Heart left ventricle (tissue), 16 donors: ENCODE results near the gene ZIC1. TPM values are rescaled to one million over a fixed set of nuclear protein-coding genes. Genes with fewer than 3 reads are reported as not detected.

Source experiments
- ATAC-seq, 4 donors: fragments of 200-7000 bp; cut with Tn5 transposase; one replicate each; pipeline ENCODE4 v1.9.1; 2020 to 2022; ENCODE audit warnings: moderate library complexity in 4 of 4, mild to moderate bottlenecking in 3 of 4, moderate number of reproducible peaks in 1 of 4
- DNase-seq, 5 donors: peaks; one replicate each; pipeline ENCODE4 v3.0.0-alpha.2; 2020
- H3K27ac ChIP-seq, 12 donors: fragments of 200-600 bp; sonication (generic) in 4 of 12; one replicate each; pipeline versions ENCODE4 v1.5.0 to v1.8.0; 2016 to 2022; ENCODE audit warnings: mild to moderate bottlenecking in 2 of 12
- H3K27me3 ChIP-seq, 9 donors: fragments of 200-600 bp; sonication (generic) in 2 of 9; one replicate each; pipeline versions ENCODE4 v1.5.1 to v1.8.0; 2016 to 2022; ENCODE audit warnings: mild to moderate bottlenecking in 3 of 9
- H3K36me3 ChIP-seq, 9 donors: fragments of 200-600 bp; sonication (generic) in 2 of 9; one replicate each; pipeline versions ENCODE4 v1.5.0 to v1.8.0; 2018 to 2022; ENCODE audit warnings: mild to moderate bottlenecking in 2 of 9
- H3K4me1 ChIP-seq, 12 donors: fragments of 200-600 bp; sonication (generic) in 4 of 12; one replicate each; pipeline versions ENCODE4 v1.5.0 to v1.8.0; 2016 to 2022; ENCODE audit warnings: mild to moderate bottlenecking in 3 of 12
- H3K4me3 ChIP-seq, 12 donors: fragments of 200-600 bp; sonication (generic) in 4 of 12; one replicate each; pipeline versions ENCODE4 v1.5.0 to v1.8.0; 2017 to 2022; ENCODE audit warnings: mild to moderate bottlenecking in 9 of 12, moderate library complexity in 4 of 12
- H3K9me3 ChIP-seq, 12 donors: fragments of 200-600 bp; sonication (generic) in 4 of 12; one replicate each; pipeline versions ENCODE4 v1.5.0 to v1.8.0; 2016 to 2022; ENCODE audit warnings: mild to moderate bottlenecking in 1 of 12
- POLR2A ChIP-seq, 2 donors: fragments of 450-650 bp; IDR thresholded peaks; one replicate each; pipeline ENCODE4 v1.6.1; 2017; ENCODE audit warnings: antibody characterized with exemption in 2 of 2, mild to moderate bottlenecking in 2 of 2, moderate library complexity in 2 of 2
- WGBS, 4 donors: extraction: QIAGEN DNeasy Blood & Tissue Kit in 2 of 4; methylation state at CpG; one replicate each; pipeline versions ENCODE4 v1.1.5 to v1.1.7; 2013 to 2018; 5-methylcytosine and 5-hydroxymethylcytosine counted together
- intact Hi-C, 10 donors: fragments of 100-400 bp; cut with DNase I; formaldehyde crosslinking; loops; one replicate each; pipeline versions ENCODE4 v1.11.1 to v1.14.2; 2022
- polyA plus RNA-seq, 2 donors: library from polyadenylated mRNA; stranded (reverse); fragments of 200-250 nt; gene quantifications; one replicate each; pipeline ENCODE4 v1.2.3, GENCODE V29; 2013
- total RNA-seq, 9 donors: library from RNA; depleted of rRNA in 2 of 9; stranded (reverse); fragments of >200 nt in 2 of 9; fragmentation: NEBNext Ultra II Directional in 3 of 9; extraction: Animal tissue kit (Norgen Biotek cat#: 25700) in 3 of 9; gene quantifications; one replicate each; pipeline versions ENCODE4 v1.1.0 to v1.2.4, GENCODE V29; 2016 to 2023
- TF ChIP-seq, protein P1 (sequence below), 12 donors: fragments of 200-600 bp; sonication (generic) in 4 of 12; IDR thresholded peaks; one replicate each; pipeline versions ENCODE4 v1.5.0 to v1.8.0; 2018 to 2022; ENCODE audit warnings: antibody characterized with exemption in 12 of 12, mild to moderate bottlenecking in 5 of 12
- donor health status: ischemic (EF 13 %, LVEDD 7.1; RV severe dilation, severe dysfunction).
- donor health status: healthy with polysubstance abuse.
- donor health status: DM: no; HTN: yes; CAD: no.
- donor health status: DM: no; HTN: no; CAD: no.
- donor health status: ischemic (EF 25% LVEDD 6.9; RV normal size, moderate dysfunction).
- donor health status: ischemic (EF 25% LVEDD 5.7; RV mildly dilated, moderate dysfunction).
- donor health status: healthy.
- donor health status: DM: yes; HTN: yes; CAD: no.
- donor health status: ischemic (EF 35%, LVEDD 5.7; RV mildly dilated, moderate dysfunction).
- donor health status: nonischemic (EF 11% LVEDD 7.7; RV severe dilation, severe dysfunction).
- donor health status: DM: yes; HTN: yes; CAD: no.
- donor health status: PGD.
- donor health status: ischemic (EF 29% LVEDD 5.4; RV normal size, mild dysfunction).
- donor health status: nonischemic (EF 23%, LVEDD 6.1; RV moderate dilation, normal function).

ZIC1 gene
- total and polyA plus RNA-seq, 11 donors: 0.42 TPM; not detected in 10

DNA sequence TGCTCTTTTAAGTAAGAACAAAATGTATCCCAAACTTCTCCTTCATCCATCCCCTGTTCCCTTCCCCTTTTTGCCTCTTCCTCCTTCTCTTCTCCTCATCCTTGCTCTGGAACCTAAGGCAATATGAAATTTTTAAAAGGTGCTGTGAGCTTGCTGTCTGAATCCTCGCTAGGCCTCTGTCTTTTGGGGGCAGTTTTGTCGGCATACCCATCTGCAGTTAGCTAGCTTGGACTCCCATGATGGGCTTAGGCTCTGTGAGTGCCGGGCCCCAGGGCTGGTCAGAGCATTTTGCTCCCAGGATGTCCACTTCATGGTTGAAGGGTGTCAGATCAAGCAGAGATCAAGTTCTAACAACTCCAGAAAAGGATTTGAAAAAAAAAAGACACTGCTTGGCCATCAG is 18.6 kb downstream of the ZIC1 start:
- TF ChIP-seq, protein P1, sequence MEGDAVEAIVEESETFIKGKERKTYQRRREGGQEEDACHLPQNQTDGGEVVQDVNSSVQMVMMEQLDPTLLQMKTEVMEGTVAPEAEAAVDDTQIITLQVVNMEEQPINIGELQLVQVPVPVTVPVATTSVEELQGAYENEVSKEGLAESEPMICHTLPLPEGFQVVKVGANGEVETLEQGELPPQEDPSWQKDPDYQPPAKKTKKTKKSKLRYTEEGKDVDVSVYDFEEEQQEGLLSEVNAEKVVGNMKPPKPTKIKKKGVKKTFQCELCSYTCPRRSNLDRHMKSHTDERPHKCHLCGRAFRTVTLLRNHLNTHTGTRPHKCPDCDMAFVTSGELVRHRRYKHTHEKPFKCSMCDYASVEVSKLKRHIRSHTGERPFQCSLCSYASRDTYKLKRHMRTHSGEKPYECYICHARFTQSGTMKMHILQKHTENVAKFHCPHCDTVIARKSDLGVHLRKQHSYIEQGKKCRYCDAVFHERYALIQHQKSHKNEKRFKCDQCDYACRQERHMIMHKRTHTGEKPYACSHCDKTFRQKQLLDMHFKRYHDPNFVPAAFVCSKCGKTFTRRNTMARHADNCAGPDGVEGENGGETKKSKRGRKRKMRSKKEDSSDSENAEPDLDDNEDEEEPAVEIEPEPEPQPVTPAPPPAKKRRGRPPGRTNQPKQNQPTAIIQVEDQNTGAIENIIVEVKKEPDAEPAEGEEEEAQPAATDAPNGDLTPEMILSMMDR (IDR thresholded peaks at IDR 0.05): no peak
- no peak for TF ChIP-seq POLR2A (IDR thresholded peaks at IDR 0.05)
- Histone ChIP-seq H3K36me3 (no peaks in the 10 kb centered on the region), H3K27me3 (peaks cover 22 to 90% (median 47%) of the 10 kb centered on the region in 9 donors), H3K4me3 (no peak overlapping the region), H3K9me3 (no peaks in the 10 kb centered on the region), H3K4me1 (peaks cover 0 to 9% (median 0%) of the 10 kb centered on the region in 12 donors), H3K27ac (no peak overlapping the region)
- WGBS, 4 donors: 61 to 72% (median 69%) methylated on average over 3 of the region's 3 CpGs
- no peak for DNase-seq
- intact Hi-C loops: no loop called here
- ATAC-seq: no peak

DNA sequence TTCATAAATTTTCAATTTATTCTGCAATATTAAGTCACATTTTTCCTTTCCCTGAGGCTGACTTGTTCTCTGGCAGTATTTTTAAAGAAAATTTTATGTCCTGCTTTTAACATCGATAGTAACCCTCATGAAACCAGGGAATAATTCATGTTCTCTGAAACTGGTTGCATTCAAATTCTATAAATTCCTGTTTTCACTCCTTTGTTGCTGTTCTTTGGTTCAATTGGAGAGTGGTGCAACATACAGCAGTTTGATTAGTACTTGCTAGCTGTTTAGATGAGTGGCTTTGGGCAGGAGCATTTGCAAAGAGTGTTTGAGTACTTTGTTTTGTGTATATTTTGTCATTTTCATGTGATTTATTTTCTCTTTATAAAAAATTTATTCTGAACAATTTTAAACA is 19.2 kb downstream of the ZIC1 start:
- H3K4me3 ChIP-seq: no peak overlapping the region
- H3K27ac ChIP-seq: no peak overlapping the region
- intact Hi-C loops: no loop called here
- no peak for TF ChIP-seq POLR2A (IDR thresholded peaks at IDR 0.05)
- TF ChIP-seq, protein P1 (IDR thresholded peaks at IDR 0.05): no peak
- ATAC-seq (no peak), DNase-seq (no peak)
- H3K9me3 ChIP-seq: no peaks in the 10 kb centered on the region
- peaks cover 0 to 4% (median 0%) of the 10 kb centered on the region in 12 donors for H3K4me1 ChIP-seq
- H3K27me3 ChIP-seq: peaks cover 16 to 84% (median 43%) of the 10 kb centered on the region in 9 donors
- WGBS, 4 donors: 81 to 98% (median 83%) methylated on average over 1 of the region's 1 CpG
- no peaks in the 10 kb centered on the region for H3K36me3 ChIP-seq

DNA sequence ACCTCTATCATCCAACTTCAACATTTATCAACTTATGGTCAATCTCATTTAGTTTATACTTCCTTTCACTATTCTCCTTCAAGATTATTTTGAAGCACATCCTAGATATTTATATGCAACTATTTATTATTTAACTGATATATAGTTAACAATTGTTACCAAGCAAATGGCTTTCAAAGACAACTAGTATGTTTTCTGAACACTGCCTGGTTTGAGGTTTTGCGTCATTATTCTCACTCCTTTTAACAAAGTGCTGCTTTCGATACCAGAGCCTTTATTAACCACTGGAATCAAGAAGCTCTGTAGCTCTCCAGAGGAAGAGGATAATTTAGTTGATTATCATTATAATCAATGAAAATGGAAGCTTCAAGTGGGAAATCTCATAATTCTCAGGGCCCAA is 19.6 kb downstream of the ZIC1 start:
- no peak overlapping the region for H3K4me3 ChIP-seq
- H3K4me1 ChIP-seq: peaks cover 0 to 3% (median 0%) of the 10 kb centered on the region in 12 donors
- no peaks in the 10 kb centered on the region for H3K36me3 ChIP-seq
- DNase-seq (no peak), ATAC-seq (no peak)
- no peak overlapping the region for H3K27ac ChIP-seq
- peaks cover 12 to 80% (median 40%) of the 10 kb centered on the region in 9 donors for H3K27me3 ChIP-seq
- TF ChIP-seq, protein P1 (IDR thresholded peaks at IDR 0.05): no peak
- TF ChIP-seq POLR2A (IDR thresholded peaks at IDR 0.05): no peak
- 89 to 94% (median 90%) methylated on average over 2 of the region's 2 CpGs for WGBS, 4 donors
- intact Hi-C loops: no loop called here
- H3K9me3 ChIP-seq: no peaks in the 10 kb centered on the region

DNA sequence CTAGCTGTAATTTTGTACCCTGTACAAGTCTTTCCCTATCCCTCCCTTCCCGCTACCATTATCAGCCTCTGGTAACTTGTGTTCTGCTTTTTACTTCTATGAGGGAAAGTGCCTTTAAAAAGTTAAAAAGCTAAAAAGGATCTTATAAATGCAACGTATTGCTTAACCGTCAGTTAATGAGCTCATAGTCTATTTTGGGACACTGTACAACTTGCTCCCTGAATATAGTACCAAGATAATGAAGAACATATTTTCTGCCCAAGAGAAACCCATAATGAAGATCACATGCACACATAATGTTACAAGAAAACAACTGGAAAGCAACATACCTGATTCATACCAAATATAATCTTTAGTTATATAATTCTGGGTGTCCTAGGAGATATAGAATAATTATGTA is 22.6 kb downstream of the ZIC1 start:
- ATAC-seq: no peak
- H3K36me3 ChIP-seq: no peaks in the 10 kb centered on the region
- 40 to 47% (median 44%) methylated on average over 3 of the region's 3 CpGs for WGBS, 4 donors

More for the DNA sequence above, 22.6 kb downstream of the ZIC1 start:
- DNase-seq: no peak
- Histone ChIP-seq H3K27ac (no peak overlapping the region), H3K9me3 (no peaks in the 10 kb centered on the region), H3K4me3 (no peak overlapping the region), H3K4me1 (no peaks in the 10 kb centered on the region), H3K27me3 (peaks cover 0 to 54% (median 16%) of the 10 kb centered on the region in 9 donors)
- intact Hi-C loops: no loop called here
- TF ChIP-seq, protein P1 (IDR thresholded peaks at IDR 0.05): no peak
- TF ChIP-seq POLR2A (IDR thresholded peaks at IDR 0.05): no peak
